Fibroblast of gingiva (primary cell): ENCODE data around the gene SPATS2.
"Not testable (repeated sequence)": the region's sequence is repeated elsewhere in the genome, so short reads cannot be mapped to it uniquely, and the experiment has no call there.

Experiments
- DNase-seq: peaks from one replicate; pipeline ENCODE4 v3.0.0-alpha.2; 2011; ENCODE audit warnings: low read depth

The SPATS2 gene

GRCh38 chr12:49518914-49519573, 151.8 kb downstream of the SPATS2 start:
- no peak for DNase-seq

- no peak for DNase-seq
These were observed 152.3 kb downstream of the SPATS2 start for GRCh38 chr12:49519574-49519936.

- no peak for DNase-seq
These were observed 154.1 kb downstream of the SPATS2 start for GRCh38 chr12:49521389-49521788.

GRCh38 chr12:49524660-49525324, 157.5 kb downstream of the SPATS2 start:
- peak; percentile 18 for DNase-seq

DNA sequence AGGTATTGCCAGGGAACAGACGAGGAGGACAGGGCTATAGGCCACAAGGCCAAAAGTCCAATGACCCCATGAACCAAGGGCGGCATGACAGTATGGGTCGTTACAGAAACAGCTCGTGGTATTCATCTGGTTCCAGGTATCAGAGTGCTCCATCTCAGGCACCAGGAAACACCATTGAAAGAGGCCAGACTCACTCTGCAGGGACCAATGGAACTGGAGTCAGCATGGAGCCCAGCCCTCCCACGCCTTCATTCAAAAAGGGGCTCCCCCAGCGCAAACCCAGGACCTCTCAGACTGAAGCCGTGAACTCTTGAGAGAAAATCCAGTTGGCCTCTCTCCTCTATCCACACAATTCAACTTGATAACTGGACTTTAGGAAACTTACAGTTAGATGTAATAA, 158.7 kb downstream of the SPATS2 start:
- DNase-seq: no peak

- DNase-seq: no peak
These were observed 160.3 kb downstream of the SPATS2 start for GRCh38 chr12:49527361-49528130.

DNA sequence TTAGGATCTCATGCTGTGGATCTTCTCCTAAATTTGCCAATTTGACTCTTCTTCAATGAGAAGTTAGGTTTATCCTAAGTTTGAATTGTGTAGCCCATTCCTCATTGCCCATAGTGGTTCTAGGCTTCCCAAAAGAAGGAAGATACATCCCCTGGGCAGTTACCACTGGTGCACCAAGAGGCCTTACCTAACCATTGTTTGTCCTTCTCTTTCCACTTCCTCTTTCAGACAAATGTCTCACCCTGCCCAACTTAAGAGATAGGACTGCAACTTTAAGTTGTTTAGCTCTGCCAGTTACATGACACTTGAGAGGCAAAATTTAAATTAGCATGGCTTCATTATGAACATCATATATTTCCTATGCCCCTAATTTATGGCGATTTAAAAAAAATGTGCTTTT, 162.2 kb downstream of the SPATS2 start:
- DNase-seq: no peak

DNA sequence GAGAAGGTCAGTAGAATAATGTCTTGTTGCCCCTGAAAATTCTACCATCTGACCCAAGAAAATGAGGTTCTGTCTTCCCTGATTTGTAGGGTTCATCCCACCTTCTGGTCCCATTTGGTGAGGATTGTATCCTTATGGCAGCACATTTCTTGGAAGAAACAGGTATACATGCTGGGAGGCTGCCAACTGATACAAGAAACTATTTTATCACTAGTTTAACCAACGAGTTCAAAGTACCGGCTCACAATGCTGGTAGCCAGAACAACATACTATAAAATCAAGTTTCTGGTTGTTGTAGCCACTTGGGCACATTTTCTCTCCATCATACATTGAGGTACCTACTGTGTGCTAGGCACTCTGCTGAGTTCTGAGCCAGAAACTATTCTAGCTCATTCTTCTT, 164.5 kb downstream of the SPATS2 start:
- no peak for DNase-seq

- no peak for DNase-seq
These were observed 166.1 kb downstream of the SPATS2 start for GRCh38 chr12:49533331-49533730.

DNA sequence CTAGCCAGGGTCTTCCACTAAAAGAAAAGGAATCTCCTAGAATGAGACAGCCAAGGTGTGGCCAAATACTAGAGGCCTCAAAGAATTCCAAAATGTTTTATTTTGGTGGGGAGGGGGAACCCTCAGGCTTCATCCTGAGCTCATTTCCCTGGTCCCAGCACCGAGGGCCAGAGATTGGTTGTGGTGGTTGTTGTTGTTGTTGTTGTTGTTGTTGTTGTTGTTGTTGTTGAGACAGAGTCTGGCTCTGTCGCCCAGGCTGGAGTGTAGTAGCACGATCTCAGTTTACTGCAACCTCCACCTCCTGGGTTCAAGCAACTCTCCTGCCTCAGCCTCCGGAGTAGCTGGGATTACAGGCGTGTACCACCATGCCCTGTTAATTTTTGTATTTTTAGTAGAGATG, 166.9 kb downstream of the SPATS2 start:
- not testable (repeated sequence) for DNase-seq

DNA sequence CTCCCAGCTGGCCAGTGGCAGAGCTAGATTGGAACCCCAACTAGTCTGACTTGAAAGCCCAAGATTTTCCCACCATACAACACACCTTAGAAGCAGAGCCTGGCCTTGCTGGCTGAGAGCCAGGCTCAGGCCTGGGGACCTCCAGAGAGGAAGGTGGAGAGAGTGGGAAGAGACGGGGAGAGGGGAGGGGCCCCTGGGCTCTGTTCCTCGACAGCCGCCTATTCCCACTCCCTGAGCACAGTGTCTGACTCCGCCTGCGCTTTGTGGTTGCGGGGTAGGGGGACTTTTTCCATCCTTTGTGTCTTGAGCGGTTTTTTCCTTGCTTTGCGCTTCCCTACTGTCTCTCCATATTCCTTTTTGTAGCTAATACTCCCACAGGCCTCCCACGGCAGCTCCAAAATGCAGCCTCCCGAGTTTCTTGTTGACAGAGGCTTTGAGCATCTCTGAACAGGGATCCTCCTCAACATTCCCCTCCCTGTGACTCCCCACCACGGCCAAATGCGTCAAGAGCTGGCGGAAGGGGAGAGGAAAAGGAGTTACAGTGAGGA, 167.5 kb downstream of the SPATS2 start:
- no peak for DNase-seq

DNA sequence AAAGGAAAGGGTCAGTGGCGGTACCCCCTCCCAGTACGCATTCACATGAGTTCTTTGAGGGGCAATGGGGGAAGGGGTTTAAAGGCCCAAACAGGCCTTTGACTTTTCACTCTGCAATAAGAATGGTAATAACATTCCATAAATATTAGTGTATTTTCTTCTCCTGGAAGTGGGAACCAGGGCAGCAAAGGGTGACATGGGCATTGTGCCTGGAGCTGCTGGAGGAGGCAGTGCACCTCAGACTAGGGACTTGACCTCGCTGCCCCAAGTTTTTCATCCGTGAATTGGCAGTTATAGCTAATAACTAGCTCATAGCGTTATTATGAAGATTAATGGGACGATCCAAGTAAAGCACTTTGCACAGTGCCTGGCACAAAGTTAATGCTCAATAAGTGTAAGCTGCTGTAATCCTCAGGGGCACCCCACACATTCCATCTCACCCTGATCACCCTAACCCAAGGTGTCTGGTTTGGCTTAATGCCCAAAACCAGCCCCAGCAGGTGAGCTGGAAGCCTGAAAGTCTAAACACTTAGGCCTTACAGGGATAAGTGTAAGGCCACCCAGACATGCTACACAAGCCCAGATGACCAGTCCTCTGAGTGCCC, 168.8 kb downstream of the SPATS2 start:
- no peak for DNase-seq

DNA sequence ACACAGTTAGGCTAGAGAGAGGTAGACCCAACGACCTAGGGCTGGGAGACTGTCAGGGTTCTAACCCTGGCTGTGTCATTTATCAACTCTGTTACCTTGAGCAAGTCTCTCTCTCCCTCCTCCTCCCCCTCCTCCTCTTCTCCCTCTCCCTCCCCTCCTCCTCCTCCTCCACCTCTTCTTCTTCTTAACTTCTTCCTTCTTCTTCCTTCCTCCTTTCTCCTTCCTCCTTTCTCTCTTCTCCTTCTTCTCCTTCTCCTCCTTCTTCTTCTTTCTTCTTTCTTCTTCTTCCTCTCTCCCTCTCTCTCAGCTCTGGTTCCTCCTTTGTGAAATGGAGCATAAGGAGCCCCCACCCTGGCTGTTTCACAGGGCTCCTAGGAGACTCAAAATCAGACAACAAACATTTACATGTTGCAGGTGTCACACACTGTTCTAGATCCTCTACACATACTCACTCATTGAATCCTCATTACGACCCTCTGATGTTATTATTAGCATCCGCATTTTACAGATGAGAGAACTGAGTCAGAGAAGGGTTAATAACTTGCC, 169.3 kb downstream of the SPATS2 start:
- DNase-seq: no peak

DNA sequence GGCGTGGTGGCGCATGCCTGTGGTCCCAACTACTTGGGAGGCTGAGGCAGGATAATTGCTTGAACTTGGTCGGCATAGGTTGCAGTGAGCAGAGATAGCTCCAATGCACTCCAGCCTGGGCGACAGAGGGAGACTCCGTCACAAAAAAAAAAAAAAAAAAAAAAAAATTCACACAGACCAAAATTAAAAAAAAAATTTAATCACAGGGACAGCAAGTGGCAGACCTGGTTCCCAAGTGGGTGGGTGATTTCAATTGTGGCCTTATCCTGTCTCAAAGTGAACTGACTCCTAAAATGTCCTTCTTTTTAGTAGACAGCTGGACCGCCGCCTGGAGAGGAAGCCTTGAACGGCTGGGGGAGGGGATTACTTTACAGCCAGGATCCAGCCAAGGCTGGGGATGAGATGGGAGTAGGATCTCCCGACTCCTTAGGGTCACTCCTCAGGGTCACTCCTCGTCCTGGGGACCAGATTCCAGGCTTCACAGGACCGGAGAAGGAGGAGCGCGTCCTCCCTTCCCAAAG, 170.0 kb downstream of the SPATS2 start:
- DNase-seq: no peak

DNA sequence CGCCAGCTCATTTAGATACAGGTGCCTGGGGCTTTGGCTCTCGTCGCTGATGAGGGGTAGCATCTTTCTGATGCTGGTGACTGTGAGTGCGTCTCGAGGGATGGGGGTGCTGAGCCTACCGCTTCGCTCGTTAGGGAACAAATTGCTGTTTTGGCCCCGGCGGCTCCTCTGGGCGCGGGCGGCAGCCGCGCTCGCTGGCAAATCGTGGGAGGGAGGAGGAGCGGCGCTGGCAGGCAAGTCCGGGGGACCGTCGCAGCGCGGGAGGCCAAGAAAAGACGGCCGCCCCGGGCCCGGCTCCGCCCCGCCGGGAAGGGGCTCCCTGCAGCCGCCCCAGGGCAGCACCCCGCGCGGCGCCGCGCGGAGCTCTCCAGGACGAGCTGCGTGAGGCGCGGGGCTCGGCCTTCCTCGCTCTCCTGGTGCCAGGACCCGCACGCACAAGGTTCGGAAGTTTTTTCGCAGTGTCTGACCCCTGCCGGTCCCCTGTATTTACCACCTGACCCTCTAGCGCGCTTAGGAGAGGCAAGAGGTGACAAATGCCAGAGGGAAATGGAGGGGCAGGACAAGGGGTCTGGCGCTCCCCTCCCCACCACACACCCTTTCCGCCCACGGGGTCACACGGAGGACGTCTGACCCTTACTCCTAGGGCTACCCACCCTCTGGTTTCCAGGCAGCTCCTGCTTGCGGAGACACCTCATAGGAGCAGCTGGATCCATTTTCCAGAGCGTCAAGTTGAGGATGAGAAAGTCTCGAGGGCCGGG, 170.7 kb downstream of the SPATS2 start:
- DNase-seq: no peak

DNA sequence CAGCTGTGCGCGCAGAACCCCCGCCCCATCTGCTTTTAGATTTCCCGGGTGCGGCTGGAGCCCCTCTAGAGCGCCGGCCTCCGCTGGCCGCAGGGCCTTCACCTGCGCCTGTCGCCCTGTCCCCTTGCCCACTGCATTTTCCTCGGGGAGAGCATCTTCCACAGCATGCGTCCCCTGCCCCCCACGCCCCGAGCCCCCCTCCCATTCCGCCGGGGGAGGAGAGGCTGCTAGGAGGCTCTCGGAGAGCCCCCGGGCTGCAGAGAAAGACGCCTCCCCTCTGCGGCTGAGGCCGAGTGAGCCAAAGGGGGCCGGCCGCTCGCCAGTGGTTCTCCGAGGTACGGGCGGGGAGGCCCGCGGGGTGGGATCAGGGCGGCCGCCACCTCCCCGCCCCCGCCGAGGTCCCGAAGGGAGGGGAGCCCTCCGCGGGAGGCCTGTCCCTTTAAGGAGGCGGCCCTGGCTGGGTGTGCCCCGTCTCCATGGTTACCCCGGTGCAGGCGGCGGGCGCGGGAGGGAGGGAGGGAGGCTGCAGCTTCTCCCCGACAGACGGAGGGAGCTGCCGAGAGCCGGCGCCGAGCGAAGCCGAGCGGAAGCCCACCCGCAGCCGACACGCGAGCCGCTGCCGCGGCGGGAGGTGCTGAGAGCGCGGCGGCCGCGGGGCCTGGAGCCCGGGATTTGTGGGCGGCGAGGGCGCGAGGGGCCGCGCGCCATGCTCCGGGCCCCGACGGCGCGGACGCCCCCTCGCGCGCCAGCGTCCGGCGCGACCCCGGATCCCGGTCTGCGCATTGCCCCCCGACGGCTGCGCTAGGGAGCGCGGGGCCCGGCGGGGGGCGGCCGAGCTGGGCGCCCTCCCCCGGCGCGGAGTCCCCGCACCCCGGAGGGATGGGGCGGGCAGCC, 171.5 kb downstream of the SPATS2 start, which contains the start of gene KCNH3:
Gene KCNH3 (plus strand): TSS at position 521 of the 894 bp plus-strand sequence. CDS start 387 bp downstream, outside the sequence.
- peak; percentile 41 for DNase-seq

- DNase-seq: no peak
These were observed 172.4 kb downstream of the SPATS2 start for GRCh38 chr12:49539406-49540228.

DNA sequence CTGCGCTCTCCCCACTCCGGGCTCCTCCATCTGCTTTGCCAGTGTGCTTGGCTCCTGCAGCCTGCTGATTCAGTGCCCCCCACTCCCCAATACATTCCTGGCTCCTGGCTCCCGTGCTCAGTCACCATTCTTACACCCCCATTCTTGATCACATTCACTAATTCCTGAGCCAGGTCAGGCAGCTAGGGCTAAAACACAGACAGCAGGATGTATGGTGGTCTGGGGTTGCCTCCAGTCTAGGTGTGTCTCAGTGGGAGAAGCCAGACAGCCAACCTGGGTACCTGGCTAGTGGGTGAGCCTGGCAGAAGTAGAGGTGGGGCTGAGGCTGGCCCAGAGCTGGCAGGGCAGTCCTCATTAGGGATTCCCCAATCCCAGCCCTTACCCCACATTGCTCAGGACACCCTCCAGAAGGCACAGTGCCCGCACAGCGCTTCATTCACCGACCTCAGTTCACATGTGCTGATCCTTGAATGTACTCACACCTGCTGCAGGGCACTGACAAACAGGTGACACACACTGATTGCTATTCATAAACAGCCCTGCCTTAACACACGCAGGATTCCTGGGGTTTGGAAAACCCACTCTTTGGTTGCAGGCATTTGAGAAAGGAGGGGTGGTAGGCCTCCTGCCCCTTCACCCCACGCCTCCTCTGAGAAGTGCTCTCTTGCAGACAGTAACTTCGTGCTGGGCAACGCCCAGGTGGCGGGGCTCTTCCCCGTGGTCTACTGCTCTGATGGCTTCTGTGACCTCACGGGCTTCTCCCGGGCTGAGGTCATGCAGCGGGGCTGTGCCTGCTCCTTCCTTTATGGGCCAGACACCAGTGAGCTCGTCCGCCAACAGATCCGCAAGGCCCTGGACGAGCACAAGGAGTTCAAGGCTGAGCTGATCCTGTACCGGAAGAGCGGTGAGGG, 173.2 kb downstream of the SPATS2 start:
- no peak for DNase-seq
